GM12872 (cell line): ENCODE results near the gene COL13A1.
A peak's percentile ranks its signal among the peaks of the same experiment; 100 is the strongest.

Experiments
- CTCF ChIP-seq: IDR thresholded peaks from 3 replicates; pipeline ENCODE4 v1.5.1; 2011; ENCODE audit warnings: low read depth, mild to moderate bottlenecking, low read length, moderate library complexity; ENCODE audit not compliant: insufficient read depth

COL13A1 gene

DNA sequence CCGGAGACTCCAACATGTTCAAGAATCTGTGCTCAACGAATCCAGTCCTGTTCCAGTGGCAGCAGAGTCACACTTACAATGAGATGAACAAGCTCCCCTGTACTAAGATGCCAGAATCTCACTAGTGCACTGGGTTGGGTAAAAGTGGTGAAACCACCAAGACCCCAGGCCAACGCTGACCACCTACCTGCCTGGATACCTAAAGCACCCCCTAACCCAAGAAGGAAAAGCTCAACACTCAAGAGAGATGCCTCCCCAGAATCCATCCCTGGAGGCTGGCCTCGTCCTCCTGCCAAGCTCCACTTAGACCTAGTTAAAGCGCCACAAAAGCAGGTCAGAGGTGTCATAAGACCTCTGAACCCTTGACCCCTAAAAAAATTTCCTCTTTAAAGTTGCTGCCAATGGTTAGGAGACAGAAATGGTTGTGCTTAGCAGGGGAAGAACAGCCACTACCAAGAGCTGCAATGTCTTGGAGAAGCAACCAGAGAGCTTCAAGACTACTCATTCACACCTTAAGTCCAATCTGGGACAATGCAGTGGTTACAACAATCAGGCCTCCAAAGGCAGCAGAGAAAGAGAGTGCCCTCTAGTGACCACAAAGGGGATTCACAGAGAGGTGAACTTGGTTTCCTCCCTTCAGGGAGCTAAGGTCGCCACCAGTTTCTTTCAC is 156.3 kb downstream of the COL13A1 start:
- TF ChIP-seq CTCF: peak; percentile 97

DNA sequence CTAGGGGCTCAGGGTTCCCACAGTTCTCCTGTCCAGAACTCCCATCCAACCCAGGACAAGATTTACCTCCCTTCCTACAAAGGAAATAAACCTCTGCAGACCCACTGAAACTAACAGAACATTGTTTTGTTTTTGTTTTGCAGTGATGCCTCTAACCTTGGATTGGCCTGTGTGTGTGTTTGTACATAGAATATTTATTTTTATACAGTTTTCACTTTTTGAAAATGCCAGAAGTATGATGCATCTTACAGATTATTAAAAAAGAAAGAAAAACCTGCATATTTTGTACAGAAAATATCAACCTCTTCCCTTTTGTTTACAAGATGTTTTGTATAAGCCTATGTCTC is 156.8 kb downstream of the COL13A1 start:
- no peak for TF ChIP-seq CTCF

DNA sequence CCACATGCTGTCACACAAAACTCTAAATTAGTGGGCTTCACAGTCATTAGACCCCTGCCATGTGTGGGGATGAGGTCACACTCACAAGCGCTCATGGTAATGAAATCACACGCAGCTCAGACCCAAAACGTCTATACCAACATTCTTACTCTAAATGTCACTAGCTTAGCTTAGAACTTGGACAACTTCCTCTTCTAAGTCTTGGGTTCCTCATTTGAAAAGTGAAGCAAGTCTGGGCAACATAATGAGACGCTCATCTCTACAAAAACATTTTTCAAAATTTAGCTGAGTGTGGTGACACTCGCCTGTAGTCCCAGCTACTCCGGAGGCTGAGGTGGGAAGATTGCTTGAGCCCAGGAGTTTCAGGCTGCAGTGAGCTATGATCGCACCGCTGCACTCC is 158.2 kb downstream of the COL13A1 start:
- TF ChIP-seq CTCF: no peak

GRCh38 chr10:69960606-69960987 is 158.9 kb downstream of the COL13A1 start:
- no peak for TF ChIP-seq CTCF

- TF ChIP-seq CTCF: peak; percentile 55; the same call in 2 of the 3 replicates
Measured at GRCh38 chr10:69960988-69961880, 159.5 kb downstream of the COL13A1 start.

- no peak for TF ChIP-seq CTCF
Measured at GRCh38 chr10:69961881-69962745, 160.4 kb downstream of the COL13A1 start.

DNA sequence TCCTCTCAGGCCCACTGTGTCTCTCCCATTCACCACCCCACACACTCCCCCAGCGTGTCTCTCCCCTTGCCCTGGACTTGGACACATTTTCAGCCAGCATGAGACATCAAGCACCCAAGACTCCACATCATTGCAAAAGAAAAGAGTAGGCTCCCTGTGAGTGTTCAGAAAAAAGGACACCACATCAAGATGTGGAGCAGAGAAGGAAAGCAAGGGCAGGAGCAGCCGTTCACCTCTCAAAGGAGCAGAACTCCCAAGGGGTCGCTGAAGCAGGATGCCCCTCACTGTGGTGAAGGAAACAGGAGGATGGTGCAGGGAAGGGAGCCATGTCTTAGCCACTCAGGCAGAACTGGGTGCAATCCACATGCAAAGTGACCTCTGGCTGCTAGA is 161.0 kb downstream of the COL13A1 start:
- no peak for TF ChIP-seq CTCF
